ENCODE data around the gene RRP9.
A peak's percentile ranks its signal among the peaks of the same experiment; 100 is the strongest.

The RRP9 gene

GRCh38 chr3:51955893-51956770 lies 14.4 kb upstream of the RRP9 start:
- peak in 1 of 3 experiments; percentile 31 for DNase-seq (ENCODE audit: low read depth in 3 of 3)

GRCh38 chr3:51955175-51955892 lies 13.6 kb upstream of the RRP9 start, which contains the start of gene GPR62:
GPR62 (plus strand) TSS chr3:51955381; CDS start chr3:51955653, 272 bp downstream.
- DNase-seq (ENCODE audit: low read depth in 3 of 3): no peak

- DNase-seq (ENCODE audit: low read depth in 3 of 3): no peak
Measured at GRCh38 chr3:51954713-51955112, 13.0 kb upstream of the RRP9 start.

- no peak for DNase-seq (ENCODE audit: low read depth in 3 of 3)
Measured at GRCh38 chr3:51954105-51954504, 12.4 kb upstream of the RRP9 start.

- DNase-seq (ENCODE audit: low read depth in 3 of 3): no peak
Measured at GRCh38 chr3:51953445-51953844, 11.7 kb upstream of the RRP9 start.

- DNase-seq (ENCODE audit: low read depth in 3 of 3): no peak
Measured at GRCh38 chr3:51950899-51951298, 9.2 kb upstream of the RRP9 start.

- DNase-seq (ENCODE audit: low read depth in 3 of 3): no peak
Measured at GRCh38 chr3:51949121-51949520, 7.4 kb upstream of the RRP9 start.

GRCh38 chr3:51948016-51948580 lies 6.4 kb upstream of the RRP9 start:
- DNase-seq (ENCODE audit: low read depth in 3 of 3): no peak

- DNase-seq (ENCODE audit: low read depth in 3 of 3): no peak
Measured at GRCh38 chr3:51947215-51947900, 5.7 kb upstream of the RRP9 start.

- no peak for DNase-seq (ENCODE audit: low read depth in 3 of 3)
Measured at GRCh38 chr3:51946796-51947195, 5.1 kb upstream of the RRP9 start.

GRCh38 chr3:51945926-51946705 lies 4.4 kb upstream of the RRP9 start:
- DNase-seq (ENCODE audit: low read depth in 3 of 3): no peak

- DNase-seq (ENCODE audit: low read depth in 3 of 3): no peak
Measured at GRCh38 chr3:51945031-51945840, 3.5 kb upstream of the RRP9 start.

- DNase-seq (ENCODE audit: low read depth in 3 of 3): no peak
Measured at GRCh38 chr3:51944451-51945021, 2.8 kb upstream of the RRP9 start.

- no peak for DNase-seq (ENCODE audit: low read depth in 3 of 3)
Measured at GRCh38 chr3:51943451-51944391, 2.0 kb upstream of the RRP9 start.

GRCh38 chr3:51942603-51943450 lies 1.1 kb upstream of the RRP9 start:
- peak; percentile 40 to 63 (median 44) for DNase-seq (ENCODE audit: low read depth in 3 of 3)

- no peak for DNase-seq (ENCODE audit: low read depth in 3 of 3)
Measured at GRCh38 chr3:51941463-51941797, 274 bp downstream of the RRP9 start.

- DNase-seq (ENCODE audit: low read depth in 3 of 3): no peak
Measured at GRCh38 chr3:51940648-51941462, 849 bp downstream of the RRP9 start.

Data from stimulated activated CD4-positive, alpha-beta T cell treated with anti-CD3 and anti-CD28 coated beads, TNF-alpha, amount 100 ng/mL, for 24 hours (primary cell).